Measurements from ENCODE around the gene KIF5A.

The KIF5A gene

GRCh38 chr12:57621497-57622292 is 71.9 kb downstream of the KIF5A start:
- FAIRE-seq: no peak

- FAIRE-seq: no peak
These were observed 72.7 kb downstream of the KIF5A start for GRCh38 chr12:57622293-57623245.

GRCh38 chr12:57623385-57623784 is 73.5 kb downstream of the KIF5A start:
- no peak for FAIRE-seq

- FAIRE-seq: no peak
These were observed 74.1 kb downstream of the KIF5A start for GRCh38 chr12:57623811-57624390.

- FAIRE-seq: no peak
These were observed 74.8 kb downstream of the KIF5A start for GRCh38 chr12:57624441-57625220.

GRCh38 chr12:57625261-57626032 is 75.6 kb downstream of the KIF5A start:
- no peak for FAIRE-seq

GRCh38 chr12:57626111-57626920 is 76.5 kb downstream of the KIF5A start:
- FAIRE-seq: no peak

- FAIRE-seq: no peak
These were observed 77.1 kb downstream of the KIF5A start for GRCh38 chr12:57626921-57627445.

- no peak for FAIRE-seq
These were observed 77.8 kb downstream of the KIF5A start for GRCh38 chr12:57627501-57628279.

- FAIRE-seq: no peak
These were observed 78.7 kb downstream of the KIF5A start for GRCh38 chr12:57628280-57629191.

GRCh38 chr12:57629897-57630471 is 80.1 kb downstream of the KIF5A start:
- no peak for FAIRE-seq

- FAIRE-seq: no peak
These were observed 81.1 kb downstream of the KIF5A start for GRCh38 chr12:57630891-57631433.

- no peak for FAIRE-seq
These were observed 81.8 kb downstream of the KIF5A start for GRCh38 chr12:57631566-57632072.

- no peak for FAIRE-seq
These were observed 82.5 kb downstream of the KIF5A start for GRCh38 chr12:57632073-57632957.

GRCh38 chr12:57632958-57633840 is 83.4 kb downstream of the KIF5A start, which contains the start of gene B4GALNT1:
TSS of gene B4GALNT1 (minus strand) at chr12:57633201. CDS start at chr12:57632132, 1,069 bp downstream.
- no peak for FAIRE-seq

Data from colon (tissue), 2 donors.